Measurements from ENCODE around the gene THBS1. TPM values are rescaled to one million over a fixed set of nuclear protein-coding genes. Genes with fewer than 3 reads are reported as not detected.
A peak's percentile ranks its signal among the peaks of the same experiment; 100 is the strongest.

Gene THBS1
- total RNA-seq, 6 experiments from 2014 or later = 7,606 to 9,130 (median 7,816) TPM

DNA sequence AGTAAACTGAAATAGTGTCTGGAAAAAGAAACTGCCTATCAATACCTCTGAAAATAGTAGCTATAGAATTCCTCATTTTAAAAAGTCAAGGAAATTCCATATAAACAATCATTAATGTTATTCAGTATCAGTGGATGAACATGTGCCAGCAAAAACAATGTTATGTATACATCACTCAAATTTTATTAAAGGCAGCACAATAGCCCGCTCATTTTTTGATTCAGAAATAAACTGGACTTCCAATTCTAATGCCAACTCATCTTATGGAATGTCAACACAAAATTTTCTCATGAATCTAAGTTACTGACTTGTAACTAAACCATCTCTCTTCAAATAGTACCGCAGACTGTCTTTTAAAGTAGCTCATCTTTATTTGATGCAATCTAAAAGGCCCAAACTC lies 19.0 kb downstream of the THBS1 start:
- peak overlapping the region; percentile 85 for H3K27ac Mint-ChIP-seq
- peaks cover 64% of the 10 kb centered on the region for H3K4me1 Mint-ChIP-seq (ENCODE audit: low read depth)
- H3K36me3 Mint-ChIP-seq (ENCODE audit: low read depth) = peaks cover 42% of the 10 kb centered on the region
- TF ChIP-seq, protein P1, sequence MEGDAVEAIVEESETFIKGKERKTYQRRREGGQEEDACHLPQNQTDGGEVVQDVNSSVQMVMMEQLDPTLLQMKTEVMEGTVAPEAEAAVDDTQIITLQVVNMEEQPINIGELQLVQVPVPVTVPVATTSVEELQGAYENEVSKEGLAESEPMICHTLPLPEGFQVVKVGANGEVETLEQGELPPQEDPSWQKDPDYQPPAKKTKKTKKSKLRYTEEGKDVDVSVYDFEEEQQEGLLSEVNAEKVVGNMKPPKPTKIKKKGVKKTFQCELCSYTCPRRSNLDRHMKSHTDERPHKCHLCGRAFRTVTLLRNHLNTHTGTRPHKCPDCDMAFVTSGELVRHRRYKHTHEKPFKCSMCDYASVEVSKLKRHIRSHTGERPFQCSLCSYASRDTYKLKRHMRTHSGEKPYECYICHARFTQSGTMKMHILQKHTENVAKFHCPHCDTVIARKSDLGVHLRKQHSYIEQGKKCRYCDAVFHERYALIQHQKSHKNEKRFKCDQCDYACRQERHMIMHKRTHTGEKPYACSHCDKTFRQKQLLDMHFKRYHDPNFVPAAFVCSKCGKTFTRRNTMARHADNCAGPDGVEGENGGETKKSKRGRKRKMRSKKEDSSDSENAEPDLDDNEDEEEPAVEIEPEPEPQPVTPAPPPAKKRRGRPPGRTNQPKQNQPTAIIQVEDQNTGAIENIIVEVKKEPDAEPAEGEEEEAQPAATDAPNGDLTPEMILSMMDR (IDR thresholded peaks at IDR 0.05) = no peak
- H3K9me3 Mint-ChIP-seq = peaks cover 57% of the 10 kb centered on the region
- DNase-seq = peak; percentile 73
- H3K27me3 Mint-ChIP-seq (ENCODE audit: insufficient read depth) = peaks cover 65% of the 10 kb centered on the region
- peak overlapping the region; percentile 75 for H3K4me3 Mint-ChIP-seq

DNA sequence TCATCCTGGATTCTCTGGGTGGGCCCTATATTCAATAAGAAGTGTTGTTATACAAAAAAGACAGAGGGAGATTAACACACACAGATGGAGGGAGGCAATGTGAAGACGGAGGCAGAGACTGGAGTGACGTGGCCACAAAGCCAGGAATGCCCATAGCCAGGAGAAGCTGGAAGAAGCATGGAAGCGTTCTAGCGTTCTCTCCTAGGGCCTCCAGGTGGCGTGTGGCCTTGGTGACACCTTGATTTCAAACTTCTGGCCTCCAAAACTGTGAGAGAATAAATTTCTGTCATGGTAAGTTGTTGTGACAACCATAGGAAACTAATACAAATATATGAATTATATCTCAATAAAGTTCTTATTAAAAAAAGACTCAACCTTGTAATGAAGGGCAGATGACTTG lies 21.3 kb downstream of the THBS1 start:
- peak overlapping the region; percentile 9; the same call in 1 of the 2 replicates for H3K27ac Mint-ChIP-seq
- peaks cover 49% of the 10 kb centered on the region for H3K4me1 Mint-ChIP-seq (ENCODE audit: low read depth)
- H3K27me3 Mint-ChIP-seq (ENCODE audit: insufficient read depth) = peaks cover 47% of the 10 kb centered on the region
- H3K36me3 Mint-ChIP-seq (ENCODE audit: low read depth) = peaks cover 26% of the 10 kb centered on the region
- H3K4me3 Mint-ChIP-seq = peak overlapping the region; percentile 75; the same call in 1 of the 2 replicates
- peaks cover 41% of the 10 kb centered on the region for H3K9me3 Mint-ChIP-seq
- DNase-seq = peak; percentile 21
- TF ChIP-seq, protein P1 (IDR thresholded peaks at IDR 0.05) = peak; percentile 45

DNA sequence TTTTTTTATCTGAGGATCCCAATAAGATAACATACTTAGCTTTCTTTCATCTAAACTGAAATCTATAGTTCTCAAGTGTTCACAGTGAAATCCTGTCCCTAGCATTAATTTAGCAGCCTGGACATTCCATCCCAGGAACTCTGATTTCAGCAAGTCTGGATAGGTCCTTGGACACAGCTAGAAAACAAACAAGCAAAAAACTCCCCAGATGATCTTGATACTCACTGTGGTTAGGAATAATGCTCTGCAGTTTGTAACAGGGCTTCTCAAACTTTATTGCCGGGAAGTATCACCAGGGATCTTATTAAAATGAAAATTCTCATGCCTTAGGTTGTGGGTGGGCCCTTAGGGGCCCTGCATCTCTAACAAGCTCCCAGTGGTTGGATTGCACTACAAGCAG lies 24.3 kb downstream of the THBS1 start:
- TF ChIP-seq, protein P1 (IDR thresholded peaks at IDR 0.05) = no peak
- Mint-ChIP-seq H3K9me3 (peaks cover 11% of the 10 kb centered on the region), H3K4me1 (ENCODE audit: low read depth) (peaks cover 36% of the 10 kb centered on the region), H3K27ac (no peak overlapping the region), H3K4me3 (no peak overlapping the region), H3K36me3 (ENCODE audit: low read depth) (peaks cover 4% of the 10 kb centered on the region), H3K27me3 (ENCODE audit: insufficient read depth) (peaks cover 17% of the 10 kb centered on the region)
- DNase-seq = no peak

DNA sequence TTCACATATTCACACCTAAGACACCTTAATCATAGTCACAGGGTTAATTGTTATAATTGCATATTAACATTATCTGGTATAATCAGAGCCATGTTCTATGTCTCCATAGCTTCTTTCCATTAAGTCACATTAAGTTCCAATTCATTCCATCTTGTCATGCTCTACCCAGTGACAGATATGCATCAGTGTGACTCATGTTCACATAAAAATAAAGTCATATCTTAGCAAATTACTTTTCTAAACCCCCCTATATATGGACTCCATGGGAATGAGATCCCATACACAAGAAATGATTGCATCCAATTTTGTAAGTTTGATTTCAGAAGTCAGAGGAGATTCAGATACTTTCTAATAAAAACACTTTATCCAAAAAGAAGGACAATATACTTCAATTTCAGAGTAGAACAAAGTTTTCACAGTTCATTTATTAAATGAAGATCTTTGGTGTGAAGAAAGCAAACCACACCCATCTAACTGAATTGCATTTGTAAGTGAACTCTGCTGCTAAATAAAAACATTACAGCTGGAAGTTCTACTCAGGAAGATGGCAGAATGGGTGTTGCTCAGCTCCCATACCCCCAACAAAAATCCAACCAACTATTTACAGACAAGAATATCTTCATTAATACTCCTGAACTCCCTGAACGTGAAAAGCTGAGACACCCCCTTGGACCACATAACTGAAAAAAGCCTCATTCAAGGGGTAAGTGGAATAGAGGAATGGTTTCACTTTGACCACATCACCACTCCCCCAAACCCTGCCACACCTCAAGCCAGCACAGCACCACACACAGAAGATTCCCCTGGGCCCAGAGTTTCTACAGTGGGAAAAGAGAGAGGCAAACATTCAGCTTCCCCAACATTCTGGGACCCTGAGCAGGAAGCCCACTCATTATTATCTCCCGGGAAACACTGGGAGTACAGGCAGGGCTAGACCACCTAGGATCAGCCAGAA lies 27.6 kb downstream of the THBS1 start:
- Mint-ChIP-seq H3K4me3 (no peak overlapping the region), H3K4me1 (ENCODE audit: low read depth) (peaks cover 33% of the 10 kb centered on the region), H3K27me3 (ENCODE audit: insufficient read depth) (no peaks in the 10 kb centered on the region), H3K9me3 (peaks cover 11% of the 10 kb centered on the region; the same call in 1 of the 2 replicates), H3K36me3 (ENCODE audit: low read depth) (peaks cover 10% of the 10 kb centered on the region), H3K27ac (no peak overlapping the region)
- TF ChIP-seq, protein P1 (IDR thresholded peaks at IDR 0.05) = no peak
- DNase-seq = no peak

DNA sequence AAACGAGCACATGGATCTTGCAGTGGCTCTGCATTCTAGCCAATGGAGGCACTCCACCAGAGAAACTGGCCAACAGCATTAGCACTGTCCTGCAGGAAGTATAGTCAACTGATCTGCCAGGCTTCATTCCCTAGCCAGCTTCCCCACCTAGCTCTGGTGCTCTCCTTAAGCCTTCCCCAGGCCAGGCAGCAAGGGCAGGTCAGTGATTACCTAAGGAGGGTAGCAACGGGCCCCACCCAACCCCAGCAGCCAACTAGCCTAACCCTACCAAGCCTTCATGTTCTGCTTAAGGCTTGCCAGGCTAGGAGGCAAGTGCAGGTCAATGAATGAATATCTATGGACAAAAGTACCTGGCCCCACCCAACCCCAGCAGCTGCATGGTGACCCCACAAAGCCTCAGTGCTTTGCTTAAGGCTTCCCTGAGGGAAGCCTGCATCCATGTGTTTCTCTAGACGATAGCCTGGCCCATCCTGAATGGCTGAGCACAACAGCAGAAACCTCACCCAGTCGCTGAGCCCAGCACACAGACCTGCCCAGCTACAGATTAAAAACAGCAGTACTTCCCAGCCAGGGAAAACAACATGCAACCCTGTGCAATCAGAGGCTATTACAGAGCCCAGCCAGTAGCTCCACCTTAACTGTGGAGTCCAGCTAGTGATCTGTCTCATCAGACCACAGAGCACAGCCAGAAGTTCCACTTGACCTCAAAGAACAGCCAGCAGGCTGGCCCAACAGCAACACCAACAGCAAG lies 28.5 kb downstream of the THBS1 start:
- Mint-ChIP-seq H3K27me3 (ENCODE audit: insufficient read depth) (no peaks in the 10 kb centered on the region), H3K27ac (no peak overlapping the region), H3K4me1 (ENCODE audit: low read depth) (peaks cover 41% of the 10 kb centered on the region), H3K4me3 (no peak overlapping the region), H3K36me3 (ENCODE audit: low read depth) (peaks cover 18% of the 10 kb centered on the region), H3K9me3 (peaks cover 11% of the 10 kb centered on the region; the same call in 1 of the 2 replicates)
- DNase-seq = no peak
- TF ChIP-seq, protein P1 (IDR thresholded peaks at IDR 0.05) = no peak

Measured in HFFc6 (cell line).